ENCODE data around the gene IGFL1.
A peak's percentile ranks its signal among the peaks of the same experiment; 100 is the strongest.
"Not testable (repeated sequence)": the region's sequence is repeated elsewhere in the genome, so short reads cannot be mapped to it uniquely, and the experiment has no call there.

IGFL1 gene

DNA sequence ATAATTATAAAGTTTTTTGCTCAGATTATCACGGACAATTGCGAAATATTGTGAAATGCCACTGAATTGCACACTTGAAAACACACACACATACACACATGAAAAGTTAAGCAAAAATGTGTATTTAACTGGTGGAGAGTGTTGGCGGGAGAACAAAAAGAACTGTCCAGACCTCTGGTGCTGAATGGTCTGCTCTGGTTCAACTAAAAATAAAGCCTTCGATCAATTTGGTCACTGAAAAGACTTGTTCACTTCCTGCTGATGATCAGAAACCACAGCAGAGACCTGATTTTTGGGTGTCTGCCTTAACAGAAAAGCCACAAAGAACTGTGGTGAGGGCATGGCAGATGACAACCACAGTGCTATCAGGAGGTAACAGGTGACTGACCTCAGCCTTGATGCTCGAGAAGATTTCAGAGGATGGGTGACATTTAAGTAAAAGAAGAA, 4.0 kb upstream of the IGFL1 start:
- peak; percentile 0 for DNase-seq (ENCODE audit: low spot score)

DNA sequence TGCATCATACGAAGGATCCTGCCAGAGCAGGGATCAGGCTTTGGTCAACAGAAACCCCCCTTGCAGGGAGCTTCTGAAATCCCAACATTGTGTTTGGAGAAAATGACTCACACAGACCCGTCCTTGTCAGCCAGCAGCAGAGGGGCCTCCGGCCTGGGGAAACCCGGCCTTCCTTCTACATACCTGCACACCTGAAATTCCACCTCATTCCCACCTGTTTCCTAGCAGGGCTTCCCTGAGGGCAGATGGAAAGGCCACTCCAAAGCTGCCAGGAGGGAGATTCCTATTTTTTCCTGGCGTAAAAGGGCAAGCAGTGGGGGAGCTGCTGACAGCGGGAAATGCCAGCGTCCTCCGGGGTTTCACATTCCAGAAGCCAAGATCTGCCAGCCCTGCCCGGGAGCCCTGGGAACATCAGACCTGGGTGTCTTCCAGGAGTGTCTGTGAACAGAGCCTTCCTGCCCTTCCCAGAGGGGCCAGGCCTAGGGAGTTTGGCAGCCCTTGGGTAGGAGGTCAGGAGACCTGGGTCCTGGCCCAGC, 3.0 kb upstream of the IGFL1 start:
- DNase-seq (ENCODE audit: low spot score), result no peak

DNA sequence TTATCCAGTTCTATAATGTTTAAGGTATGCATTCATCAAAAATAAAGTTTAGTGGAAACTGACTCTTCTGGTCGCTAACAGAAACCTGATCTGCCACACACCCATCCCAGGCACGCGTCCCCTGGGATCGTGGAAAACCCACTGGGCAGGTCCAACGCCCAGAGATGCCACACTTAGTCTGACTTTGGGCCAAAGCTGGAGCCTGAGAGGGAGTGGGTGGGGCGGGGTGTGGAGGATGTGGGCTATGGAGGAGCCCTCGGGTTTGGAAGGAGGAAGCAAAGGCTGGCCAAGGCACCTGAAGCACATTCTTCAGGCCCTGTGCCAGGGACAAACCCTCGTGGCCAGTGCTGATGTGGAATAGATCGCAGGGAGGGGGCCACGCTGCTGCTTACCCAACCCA, 2.5 kb downstream of the IGFL1 start:
- no peak for DNase-seq (ENCODE audit: low spot score)

DNA sequence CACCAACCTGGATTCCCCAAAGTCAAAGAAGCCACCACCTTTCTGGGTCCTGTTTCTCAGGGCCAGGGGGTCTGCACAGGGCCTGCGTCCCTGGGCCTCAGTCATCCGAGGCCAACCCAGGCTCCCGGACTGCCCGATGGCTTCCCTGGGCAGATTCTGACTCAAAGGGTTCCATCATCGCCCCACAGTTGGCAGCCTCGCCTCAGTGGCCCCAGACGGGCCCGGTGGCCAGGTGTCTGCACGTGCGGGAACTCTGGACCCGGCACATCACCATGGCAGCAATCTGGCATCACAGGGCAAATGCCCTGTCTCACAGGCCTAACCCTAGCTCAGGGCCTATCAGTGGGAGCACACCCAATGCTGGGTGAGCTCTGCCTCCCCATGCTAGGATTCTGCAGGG, 2.9 kb downstream of the IGFL1 start:
- no peak for DNase-seq (ENCODE audit: low spot score)

DNA sequence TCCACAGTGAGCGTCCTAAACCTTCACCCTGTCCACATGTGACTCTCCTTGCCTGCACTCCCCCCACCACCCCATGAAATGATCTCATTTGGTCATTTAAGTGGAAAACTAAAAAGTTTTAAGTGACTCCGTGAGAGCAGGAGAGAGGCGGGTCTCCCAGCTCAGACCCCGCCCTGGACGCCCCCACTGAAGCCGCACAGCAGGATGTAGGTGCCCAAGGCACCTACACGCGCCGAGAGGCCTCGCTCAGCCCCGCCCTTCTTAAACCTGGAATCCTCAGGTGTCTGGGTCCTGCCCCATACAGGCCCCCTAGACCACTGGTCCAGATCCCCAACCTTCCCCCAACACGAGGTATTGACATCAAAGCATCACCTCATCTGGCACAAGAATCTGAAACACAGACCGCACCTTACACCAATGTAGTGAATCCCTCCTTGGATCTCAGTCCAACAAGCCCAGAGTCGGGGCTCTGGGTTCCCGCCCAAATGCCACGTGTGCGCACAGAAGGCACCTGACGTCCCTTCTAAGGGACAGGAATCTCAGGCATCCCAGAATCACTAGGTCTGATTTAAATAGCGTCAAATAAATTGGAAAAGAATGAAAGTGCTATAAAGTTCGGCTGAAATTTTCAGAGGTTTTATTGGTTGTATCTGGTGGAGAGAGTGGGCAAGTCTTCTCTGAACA, 3.5 kb downstream of the IGFL1 start:
- DNase-seq (ENCODE audit: low spot score), result no peak

DNA sequence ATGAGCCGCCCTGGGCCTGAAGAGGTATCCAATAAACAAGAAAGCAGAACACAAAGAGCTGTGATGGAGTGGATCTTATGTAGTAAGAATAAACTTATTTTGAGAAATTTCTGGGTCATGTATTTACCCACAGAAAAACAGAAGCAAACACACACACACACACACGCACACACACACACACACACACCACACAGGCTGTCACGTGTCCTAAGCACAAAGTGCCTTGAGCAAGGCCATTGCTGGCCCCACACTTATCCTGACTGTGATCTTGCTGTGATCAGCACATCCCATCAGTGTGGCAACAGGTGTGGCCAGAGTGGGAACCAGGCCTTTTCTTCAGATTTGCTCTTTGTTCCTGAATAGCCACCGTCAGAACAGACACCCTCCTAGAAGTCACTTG, 4.3 kb downstream of the IGFL1 start:
- DNase-seq (ENCODE audit: low spot score), result not testable (repeated sequence)

DNA sequence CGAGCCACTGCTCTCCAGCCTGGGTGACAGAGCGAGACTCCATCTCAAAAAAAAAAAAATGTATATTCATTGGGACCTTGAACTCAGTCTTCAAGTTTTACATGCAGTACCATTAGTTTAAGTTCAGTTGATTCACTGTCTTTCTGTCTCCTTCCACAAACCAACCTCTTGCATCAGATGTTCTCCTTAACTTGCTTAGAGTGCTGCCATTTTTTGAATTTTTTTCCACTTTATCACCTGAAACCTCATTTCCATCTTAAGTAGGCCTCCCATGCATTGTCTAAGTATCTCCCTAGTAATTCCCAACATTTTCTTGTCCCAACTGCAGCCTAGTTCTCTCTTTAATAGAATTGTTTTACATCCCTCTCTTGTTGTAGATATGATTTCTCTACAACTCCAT, 8.6 kb downstream of the IGFL1 start:
- DNase-seq (ENCODE audit: low spot score), result not testable (repeated sequence)

DNA sequence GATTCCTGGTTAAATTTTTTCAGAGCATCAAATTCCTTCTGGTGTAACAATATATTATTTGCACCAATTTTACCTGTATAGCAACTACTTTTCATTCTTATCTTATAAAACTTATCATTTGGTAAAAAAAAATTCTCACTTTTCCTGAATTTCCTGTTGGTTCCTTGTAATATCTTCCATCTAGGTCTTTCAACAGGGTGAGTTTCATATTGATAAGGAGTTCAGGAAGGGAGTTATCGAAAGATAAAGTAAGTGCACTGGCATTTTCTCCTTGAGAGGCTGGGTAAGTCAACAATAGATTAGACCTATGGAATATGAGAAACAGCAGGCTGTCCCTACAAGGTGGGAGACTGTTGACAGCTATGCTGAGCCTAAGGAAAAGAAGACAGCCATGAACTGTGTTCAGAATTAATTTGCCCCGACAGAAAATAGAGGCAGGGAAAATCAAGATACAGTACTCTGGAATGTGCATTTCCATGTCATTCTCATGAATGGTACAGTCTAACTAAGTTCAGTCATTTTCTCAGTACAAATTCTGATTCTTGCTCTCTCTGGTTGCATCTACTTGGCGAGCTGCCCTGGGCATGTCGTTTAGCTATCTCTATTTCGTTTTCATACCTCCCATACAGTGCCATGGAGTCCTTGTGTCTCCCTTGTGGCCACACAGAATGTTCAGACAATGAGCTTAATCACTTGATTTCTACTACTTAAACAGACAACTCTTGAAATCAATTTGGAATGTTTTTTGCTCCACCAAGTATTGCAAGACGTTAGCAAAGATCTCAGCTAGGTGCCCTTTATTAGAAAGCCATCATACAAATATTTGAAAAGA, 9.9 kb downstream of the IGFL1 start:
- DNase-seq (ENCODE audit: low spot score), result no peak

DNA sequence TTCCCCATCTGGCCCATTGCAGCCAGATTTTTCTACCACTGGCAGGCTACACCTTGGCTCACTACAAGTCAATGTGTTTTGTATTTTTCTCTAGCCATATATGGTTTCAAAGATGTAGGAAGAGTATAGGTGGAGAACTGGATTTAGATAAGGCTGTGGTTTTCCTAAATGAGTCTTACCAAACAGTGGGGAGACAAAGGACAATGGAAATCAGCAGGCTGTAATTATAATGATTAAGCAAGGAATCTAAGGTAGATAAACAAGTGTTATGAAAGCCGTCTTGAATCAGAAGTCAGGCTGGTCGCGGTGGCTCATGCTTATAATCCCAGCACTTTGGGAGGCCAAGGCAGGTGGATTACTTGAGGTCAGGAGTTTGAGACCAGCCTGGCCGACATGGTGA, 11.2 kb downstream of the IGFL1 start:
- no peak for DNase-seq (ENCODE audit: low spot score)

DNA sequence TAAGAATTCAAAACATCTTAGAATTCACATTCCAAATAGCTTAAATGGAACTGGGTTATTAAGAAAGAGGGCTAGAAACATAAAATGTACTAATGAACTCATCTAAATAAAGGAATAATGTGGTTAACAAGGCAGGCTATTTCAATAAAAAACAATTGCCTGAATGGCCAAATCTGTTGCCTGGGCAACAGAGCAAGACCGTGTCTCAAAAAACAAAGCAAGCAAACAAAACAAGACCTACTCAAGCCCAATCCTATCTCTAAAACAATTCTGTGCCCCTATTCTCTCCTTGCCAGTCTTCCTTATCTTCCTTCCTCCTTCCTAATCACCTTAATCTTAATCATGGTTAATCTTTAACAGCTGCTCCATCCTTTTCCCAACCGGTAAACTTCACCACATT, 12.1 kb downstream of the IGFL1 start:
- DNase-seq (ENCODE audit: low spot score), result no peak

DNA sequence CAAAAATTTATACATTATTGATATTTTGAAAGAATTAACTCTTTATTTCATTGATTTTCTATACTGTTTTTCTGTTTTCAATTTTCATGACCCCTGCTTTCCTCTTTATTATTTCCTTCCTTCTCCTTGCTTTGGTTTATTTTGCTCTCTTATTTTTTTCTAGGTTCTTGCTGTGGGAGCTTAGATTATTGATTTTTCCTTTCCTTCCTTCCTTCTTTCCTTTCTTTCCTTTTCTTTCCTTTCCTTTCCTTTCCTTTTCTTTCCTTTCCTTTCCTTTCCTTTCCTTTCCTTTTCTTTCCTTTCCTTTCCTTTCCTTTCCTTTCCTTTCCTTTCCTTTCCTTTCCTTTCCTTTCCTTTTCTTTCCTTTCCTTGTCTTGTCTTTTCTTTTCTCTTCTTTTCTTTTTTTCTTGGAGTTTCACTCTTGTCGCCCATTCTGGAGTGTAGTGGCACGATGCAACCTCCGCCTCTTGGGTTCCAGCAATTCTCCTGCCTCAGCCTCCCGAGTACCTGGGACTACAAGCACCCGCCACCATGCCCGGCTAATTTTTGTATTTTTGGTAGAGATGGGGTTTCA, 13.6 kb downstream of the IGFL1 start:
- DNase-seq (ENCODE audit: low spot score), result not testable (repeated sequence)

DNA sequence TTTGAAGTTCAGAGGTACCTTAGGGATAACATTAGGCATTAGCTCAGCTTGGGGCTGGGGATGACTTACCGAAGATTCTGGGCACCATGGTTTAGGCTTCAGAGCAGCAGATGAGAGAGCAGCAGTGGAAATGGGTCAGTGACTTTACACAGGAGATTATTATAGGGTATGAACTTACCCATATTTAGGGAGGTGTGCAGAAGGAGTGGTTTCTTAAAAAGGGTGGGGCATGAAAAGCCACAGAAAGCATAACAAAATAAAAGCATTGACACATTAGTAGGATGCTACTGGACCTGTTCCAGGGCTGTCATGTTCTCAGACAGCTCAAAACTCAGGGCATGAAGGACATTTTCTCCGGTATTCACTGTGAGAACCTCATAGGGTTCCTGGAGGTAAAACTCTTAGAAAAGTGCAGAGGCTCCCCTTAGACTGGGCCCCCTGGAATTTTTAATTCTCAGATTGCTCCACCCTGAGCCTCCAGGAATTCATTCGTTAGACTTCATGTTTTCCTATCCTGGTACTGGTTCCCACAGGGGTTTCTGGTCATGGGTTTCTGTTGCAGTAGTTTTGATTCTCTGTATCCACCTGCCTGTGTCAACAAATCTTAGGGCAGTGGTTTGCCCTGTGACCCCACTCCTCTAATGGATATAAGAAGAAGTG, 20.7 kb downstream of the IGFL1 start:
- no peak for DNase-seq (ENCODE audit: low spot score)

DNA sequence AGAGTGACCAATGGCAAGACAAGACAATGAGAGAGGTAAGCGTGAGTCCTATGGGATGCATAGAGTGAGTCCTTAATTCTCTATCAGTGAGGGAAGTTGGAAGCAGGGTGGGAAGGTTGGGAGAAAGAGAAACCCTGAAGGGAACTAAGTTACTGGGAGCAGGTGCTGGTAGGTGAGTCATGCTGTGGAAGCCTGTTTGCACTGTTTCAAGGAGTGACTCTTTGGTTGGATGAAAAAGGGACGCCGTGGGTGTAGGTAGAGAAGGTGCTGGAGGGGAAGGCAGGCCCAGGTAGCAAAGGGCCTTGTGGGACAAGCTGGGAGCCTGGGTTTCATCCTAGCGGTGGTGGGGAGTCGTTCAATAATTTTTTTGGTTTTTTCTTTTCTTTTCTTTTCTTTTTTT, 21.9 kb downstream of the IGFL1 start:
- DNase-seq (ENCODE audit: low spot score), result no peak

DNA sequence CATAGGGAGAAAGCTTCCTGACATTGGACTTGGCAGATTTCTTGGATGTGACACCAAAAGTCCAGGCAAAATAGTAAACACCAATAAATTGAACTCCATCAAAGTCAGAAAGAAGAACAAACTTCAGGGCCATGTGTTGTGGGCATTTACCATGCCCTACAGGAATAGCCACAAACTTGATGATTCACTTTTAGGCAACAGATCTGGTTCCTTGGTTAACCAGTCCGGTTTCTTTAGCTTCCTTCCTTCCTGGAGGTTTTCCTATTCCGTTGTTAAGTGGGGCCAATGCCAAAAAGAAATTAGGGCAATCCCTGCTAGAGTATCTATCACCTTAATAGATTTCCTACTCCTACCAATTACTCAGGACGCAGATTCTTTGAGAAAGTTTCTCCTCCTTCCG, 25.2 kb downstream of the IGFL1 start:
- DNase-seq (ENCODE audit: low spot score), result no peak

DNA sequence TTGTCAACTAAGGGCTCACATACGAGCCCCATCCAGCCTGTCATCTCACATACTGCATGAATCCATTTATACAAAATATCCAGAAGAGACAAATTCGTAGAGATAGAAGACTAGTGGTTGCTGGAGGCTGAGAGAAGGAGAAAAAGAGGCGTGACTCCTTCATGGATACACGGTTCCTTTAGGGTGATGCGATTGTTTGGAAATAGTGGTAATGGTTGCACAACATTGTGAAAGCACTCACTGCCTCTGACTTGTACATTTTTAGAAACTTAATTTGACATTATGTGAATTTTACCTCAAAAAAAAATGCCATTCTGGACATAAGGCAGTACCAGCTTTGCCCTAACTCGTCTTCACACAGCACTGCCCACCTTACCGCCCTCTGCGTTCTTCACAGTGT, 27.3 kb downstream of the IGFL1 start:
- DNase-seq (ENCODE audit: low spot score), result no peak

DNA sequence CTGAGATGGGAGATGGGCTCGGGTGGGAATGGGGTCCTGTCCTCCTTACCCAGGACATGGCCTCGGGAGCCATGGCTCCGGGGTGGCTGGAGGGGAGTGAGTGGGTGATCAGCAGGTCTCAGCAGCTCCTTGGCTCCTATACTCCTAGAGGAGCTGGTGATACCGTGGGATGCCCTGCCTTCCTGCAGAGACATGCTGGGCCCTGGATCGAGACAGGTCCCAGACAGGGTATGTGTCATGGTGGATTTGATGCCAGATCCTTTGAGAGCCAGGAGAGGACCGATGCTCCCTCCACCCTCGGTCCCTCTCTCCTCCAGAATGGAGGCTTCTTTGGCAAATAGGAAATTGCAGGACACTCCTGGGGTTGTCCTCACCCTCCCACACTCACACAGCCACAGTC, 32.0 kb downstream of the IGFL1 start:
- not testable (repeated sequence) for DNase-seq (ENCODE audit: low spot score)

DNA sequence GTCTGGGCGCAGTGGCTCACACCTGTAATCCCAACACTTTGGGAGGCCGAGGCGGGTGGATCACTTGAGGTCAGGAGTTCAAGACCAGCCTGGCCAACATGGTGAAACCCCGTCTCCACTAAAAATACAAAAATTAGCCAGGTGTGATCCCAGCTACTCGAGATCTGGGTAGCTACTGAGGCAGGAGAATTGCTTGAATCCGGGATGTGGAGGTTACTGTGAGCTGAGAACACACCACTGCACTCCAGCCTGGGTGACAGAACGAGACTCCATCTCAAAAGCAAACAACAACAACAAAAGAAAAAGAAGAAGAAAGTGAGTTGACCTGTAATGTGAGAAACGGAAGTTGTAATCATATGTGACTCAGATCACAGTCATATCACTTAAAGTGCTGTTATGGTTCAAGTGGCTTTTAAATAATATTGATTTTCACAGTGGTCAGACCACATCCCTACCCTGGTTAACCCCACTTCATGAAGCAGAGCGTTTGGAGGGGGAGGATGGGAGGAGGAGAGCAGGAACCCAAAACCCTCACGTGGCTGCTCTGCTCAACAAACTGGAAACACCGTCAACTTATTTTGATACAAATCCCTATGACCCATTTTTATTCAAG, 33.2 kb downstream of the IGFL1 start:
- peak; percentile 85 for DNase-seq (ENCODE audit: low spot score)

DNA sequence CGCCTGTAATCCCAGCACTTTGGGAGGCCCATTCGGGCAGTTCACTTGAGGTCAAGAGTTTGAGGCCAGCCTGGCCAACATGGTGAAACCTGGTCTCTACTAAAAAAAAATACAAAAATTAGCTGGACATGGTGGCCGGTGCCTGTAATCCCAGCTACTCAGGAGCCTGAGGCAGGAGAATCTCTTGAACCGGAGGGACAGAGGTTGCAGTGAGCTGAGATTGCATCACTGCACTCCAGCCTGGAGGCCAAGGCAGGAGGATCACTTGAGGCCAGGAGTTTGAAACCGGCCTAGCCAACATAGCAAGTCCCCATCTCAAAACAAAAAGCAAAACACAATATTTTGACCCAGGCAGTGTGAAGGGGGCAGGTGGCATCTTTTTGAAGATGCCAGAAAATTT, 35.3 kb downstream of the IGFL1 start:
- not testable (repeated sequence) for DNase-seq (ENCODE audit: low spot score)

DNA sequence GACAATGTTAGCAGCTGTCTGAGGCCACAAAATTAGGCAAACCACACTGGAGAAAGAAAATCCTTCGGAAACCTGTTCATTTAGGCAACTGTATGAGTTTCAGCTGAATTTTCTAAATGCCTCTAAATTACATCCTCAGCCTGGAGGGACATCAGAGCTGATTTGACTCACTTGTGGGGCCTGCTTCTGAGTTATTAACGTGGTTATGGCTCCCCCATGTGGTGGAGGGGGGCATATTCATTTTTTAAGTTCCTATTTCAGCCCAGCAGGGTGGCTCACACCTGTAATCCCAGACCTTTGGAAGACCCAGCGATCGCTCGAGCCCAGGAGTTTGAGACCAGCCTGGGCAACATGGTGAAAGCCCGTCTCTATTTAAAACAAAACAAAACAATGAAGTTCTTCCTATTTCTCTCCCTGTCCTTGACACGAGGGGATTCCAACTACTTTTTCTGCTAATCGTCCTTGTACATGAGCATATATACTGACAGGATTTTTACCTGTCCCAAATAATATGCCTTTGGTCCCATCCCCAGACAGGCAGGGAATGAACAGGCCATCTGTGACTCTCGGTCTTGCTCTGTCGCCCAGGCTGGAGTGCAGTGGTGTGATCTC, 35.8 kb downstream of the IGFL1 start:
- DNase-seq (ENCODE audit: low spot score), result peak; percentile 81

DNA sequence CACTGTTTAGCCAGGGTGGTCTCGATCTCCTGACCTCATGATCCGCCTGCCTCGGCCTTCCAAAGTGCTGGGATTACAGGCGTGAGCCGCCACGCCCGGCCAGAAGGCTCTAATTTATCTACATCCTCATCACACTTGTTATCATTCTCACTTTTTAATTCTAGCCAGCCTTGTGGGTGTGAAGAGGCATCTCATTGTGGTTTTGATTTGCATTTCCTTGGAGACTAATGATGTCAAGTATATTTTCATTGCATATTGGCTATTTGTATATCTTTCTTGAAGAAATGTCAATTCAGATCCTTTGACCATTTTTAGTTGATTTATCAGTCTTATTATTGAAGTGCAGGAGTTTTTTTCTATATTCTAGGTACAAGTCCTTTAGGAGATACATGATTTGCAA, 39.6 kb downstream of the IGFL1 start:
- no peak for DNase-seq (ENCODE audit: low spot score)

DNA sequence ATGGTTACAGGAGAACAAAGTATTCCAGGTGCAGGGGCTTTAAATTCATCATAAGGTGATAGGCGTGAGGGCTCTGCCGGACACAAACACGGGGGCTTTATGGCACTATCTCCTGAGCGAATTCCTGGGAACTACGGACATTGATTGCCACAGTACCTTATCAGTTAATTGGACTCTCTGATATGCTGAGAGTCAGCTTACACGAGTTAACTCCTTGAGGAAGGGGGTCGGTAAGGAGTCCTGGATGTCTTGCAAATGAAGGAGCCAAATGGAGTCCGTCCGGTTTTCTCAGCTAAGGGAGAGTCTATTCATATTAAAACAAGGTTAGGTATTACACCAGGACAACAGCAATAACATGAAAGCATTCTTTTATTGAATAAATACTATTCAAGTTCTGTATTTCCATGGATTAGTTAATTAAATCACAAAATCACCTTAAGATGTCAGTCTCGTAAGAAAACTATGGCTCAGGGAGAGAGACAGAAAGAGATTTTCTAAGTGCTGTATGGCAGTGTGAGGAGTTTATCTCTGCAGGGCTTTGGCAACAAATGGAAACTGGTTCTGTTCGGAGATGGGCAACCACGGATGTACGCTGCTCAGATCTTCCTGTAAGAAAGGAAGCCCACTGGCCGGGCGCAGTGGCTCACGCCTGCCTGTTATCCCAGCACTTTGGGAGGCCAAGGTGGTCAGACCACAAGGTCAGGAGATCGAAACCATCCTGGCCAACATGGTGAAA, 41.1 kb downstream of the IGFL1 start:
- no peak for DNase-seq (ENCODE audit: low spot score)
